ENCODE results near the gene NME7.

- TF ChIP-seq, protein P1, sequence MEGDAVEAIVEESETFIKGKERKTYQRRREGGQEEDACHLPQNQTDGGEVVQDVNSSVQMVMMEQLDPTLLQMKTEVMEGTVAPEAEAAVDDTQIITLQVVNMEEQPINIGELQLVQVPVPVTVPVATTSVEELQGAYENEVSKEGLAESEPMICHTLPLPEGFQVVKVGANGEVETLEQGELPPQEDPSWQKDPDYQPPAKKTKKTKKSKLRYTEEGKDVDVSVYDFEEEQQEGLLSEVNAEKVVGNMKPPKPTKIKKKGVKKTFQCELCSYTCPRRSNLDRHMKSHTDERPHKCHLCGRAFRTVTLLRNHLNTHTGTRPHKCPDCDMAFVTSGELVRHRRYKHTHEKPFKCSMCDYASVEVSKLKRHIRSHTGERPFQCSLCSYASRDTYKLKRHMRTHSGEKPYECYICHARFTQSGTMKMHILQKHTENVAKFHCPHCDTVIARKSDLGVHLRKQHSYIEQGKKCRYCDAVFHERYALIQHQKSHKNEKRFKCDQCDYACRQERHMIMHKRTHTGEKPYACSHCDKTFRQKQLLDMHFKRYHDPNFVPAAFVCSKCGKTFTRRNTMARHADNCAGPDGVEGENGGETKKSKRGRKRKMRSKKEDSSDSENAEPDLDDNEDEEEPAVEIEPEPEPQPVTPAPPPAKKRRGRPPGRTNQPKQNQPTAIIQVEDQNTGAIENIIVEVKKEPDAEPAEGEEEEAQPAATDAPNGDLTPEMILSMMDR (IDR thresholded peaks at IDR 0.05; ENCODE audit: low read depth, low read length): no peak
- TF ChIP-seq EZH2phosphoT487 (IDR thresholded peaks at IDR 0.05; ENCODE audit: low read depth): no peak
Observed at GRCh38 chr1:169414952-169415351, 47.4 kb upstream of the NME7 start.

Data from OCI-LY3 (cell line).